ENCODE data around the gene BTD.

DNA sequence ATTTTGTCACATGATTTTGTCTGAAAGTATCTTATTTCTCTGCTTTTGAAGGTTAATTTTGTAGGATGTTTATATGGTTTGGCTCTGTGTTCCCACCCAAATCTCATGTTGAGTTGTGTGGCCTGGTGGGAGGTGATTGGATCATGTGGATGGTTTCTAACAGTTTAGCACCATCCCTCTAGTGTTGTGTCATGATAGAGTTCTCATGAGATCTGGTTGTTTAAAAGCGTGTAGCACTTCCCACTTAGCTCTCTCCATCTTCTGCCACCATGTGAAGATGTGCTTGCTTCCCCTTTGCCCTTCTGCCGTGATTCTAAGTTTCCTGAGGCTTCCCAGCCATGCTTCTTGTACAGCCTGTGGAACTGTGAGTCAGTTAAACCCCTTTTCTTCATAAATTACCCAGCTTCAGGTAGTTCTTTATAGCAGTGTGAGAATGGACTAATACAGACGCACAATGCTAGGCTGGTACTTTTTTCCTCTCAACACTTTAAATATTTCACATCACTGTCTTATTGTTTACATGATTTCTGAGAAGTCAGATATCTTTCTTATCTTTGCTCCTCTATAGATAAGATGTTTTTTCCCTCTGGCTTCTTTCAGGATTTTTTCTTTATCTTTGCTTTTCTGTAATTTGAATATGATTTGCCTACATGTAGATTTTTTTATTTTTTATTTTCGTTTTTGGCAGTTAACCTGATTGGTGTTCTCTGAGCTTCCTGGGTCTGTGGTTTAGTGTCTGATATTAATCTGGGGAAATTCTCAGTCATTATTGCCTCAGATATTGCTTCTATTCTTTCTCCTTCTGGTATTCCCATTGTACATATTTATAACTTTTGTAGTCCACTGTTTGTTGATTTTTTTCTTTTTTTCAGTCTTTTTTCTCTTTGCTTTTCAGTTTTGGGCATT, 22.2 kb downstream of the BTD start:
- TF ChIP-seq, protein P1, sequence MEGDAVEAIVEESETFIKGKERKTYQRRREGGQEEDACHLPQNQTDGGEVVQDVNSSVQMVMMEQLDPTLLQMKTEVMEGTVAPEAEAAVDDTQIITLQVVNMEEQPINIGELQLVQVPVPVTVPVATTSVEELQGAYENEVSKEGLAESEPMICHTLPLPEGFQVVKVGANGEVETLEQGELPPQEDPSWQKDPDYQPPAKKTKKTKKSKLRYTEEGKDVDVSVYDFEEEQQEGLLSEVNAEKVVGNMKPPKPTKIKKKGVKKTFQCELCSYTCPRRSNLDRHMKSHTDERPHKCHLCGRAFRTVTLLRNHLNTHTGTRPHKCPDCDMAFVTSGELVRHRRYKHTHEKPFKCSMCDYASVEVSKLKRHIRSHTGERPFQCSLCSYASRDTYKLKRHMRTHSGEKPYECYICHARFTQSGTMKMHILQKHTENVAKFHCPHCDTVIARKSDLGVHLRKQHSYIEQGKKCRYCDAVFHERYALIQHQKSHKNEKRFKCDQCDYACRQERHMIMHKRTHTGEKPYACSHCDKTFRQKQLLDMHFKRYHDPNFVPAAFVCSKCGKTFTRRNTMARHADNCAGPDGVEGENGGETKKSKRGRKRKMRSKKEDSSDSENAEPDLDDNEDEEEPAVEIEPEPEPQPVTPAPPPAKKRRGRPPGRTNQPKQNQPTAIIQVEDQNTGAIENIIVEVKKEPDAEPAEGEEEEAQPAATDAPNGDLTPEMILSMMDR (IDR thresholded peaks at IDR 0.05 in 4 of 5, conservative IDR thresholded peaks at IDR 0.05 in 1 of 5): no peak
- TF ChIP-seq POLR2A (IDR thresholded peaks at IDR 0.05): no peak

All from gastrocnemius medialis (tissue), 4 donors.